H9 (cell line): ENCODE measurements around the gene GATA2. TPM values are rescaled to one million over a fixed set of nuclear protein-coding genes. Genes with fewer than 3 reads are reported as not detected.

Experiments
- DNase-seq: peaks from one replicate; pipeline ENCODE4 v3.0.0-alpha.2; 2017
- H2AFZ ChIP-seq: one replicate; pipeline ENCODE4 v1.6.1; 2013; ENCODE audit warnings: mild to moderate bottlenecking, low read length, control low read depth, moderate library complexity
- H2AK5ac ChIP-seq: 2 replicates; pipeline ENCODE4 v1.6.1; 2013; ENCODE audit warnings: low read length, control low read depth, mixed read lengths; ENCODE audit not compliant: insufficient read length
- H2BK120ac ChIP-seq: one replicate; pipeline ENCODE4 v1.6.1; 2013; ENCODE audit warnings: low read depth, mild to moderate bottlenecking, low read length, control low read depth, inconsistent platforms; ENCODE audit not compliant: poor library complexity, severe bottlenecking
- H2BK12ac ChIP-seq: 2 replicates; pipeline ENCODE4 v1.6.1; 2013; ENCODE audit warnings: low read length, control low read depth, mixed read lengths, low read depth; ENCODE audit not compliant: insufficient read length
- H2BK15ac ChIP-seq: 2 replicates; pipeline ENCODE4 v1.6.1; 2013; ENCODE audit warnings: low read depth, low read length, control low read depth
- H2BK20ac ChIP-seq: one replicate; pipeline ENCODE4 v1.6.1; 2013; ENCODE audit warnings: low read depth, mild to moderate bottlenecking, low read length, control low read depth, inconsistent platforms; ENCODE audit not compliant: poor library complexity, severe bottlenecking
- H2BK5ac ChIP-seq: 2 replicates; pipeline ENCODE4 v1.6.1; 2013; ENCODE audit warnings: low read length, control low read depth, mixed read lengths; ENCODE audit not compliant: insufficient read length
- H3K14ac ChIP-seq: 2 replicates; pipeline ENCODE4 v1.6.1; 2013; ENCODE audit warnings: low read length, control low read depth; ENCODE audit not compliant: insufficient read depth
- H3K18ac ChIP-seq: 2 replicates; pipeline ENCODE4 v1.6.1; 2013; ENCODE audit warnings: low read depth, mild to moderate bottlenecking, mixed read lengths, low read length, control low read depth; ENCODE audit not compliant: insufficient read length
- H3K23ac ChIP-seq: 2 replicates; pipeline ENCODE4 v1.6.1; 2013; ENCODE audit warnings: low read length, control low read depth, mixed read lengths, low read depth; ENCODE audit not compliant: insufficient read length
- H3K23me2 ChIP-seq: 2 replicates; pipeline ENCODE4 v1.6.1; 2013; ENCODE audit warnings: low read depth, mild to moderate bottlenecking, mixed read lengths, low read length, control low read depth; ENCODE audit not compliant: insufficient read length, poor library complexity, severe bottlenecking
- H3K27ac ChIP-seq: 2 replicates; pipeline ENCODE4 v1.5.1; 2013; ENCODE audit warnings: low read length, control low read depth, mixed read lengths, low read depth; ENCODE audit not compliant: insufficient read length
- H3K27me3 ChIP-seq: 2 replicates; pipeline ENCODE4 v1.6.1; 2013; ENCODE audit warnings: low read length, control low read depth, inconsistent platforms; ENCODE audit not compliant: insufficient read depth
- H3K4ac ChIP-seq: 2 replicates; pipeline ENCODE4 v1.6.1; 2013; ENCODE audit warnings: low read depth, mild to moderate bottlenecking, control low read depth, inconsistent platforms, low read length, moderate library complexity
- H3K4me1 ChIP-seq: 2 replicates; pipeline ENCODE4 v1.6.1; 2013; ENCODE audit warnings: low read length, control low read depth, inconsistent platforms; ENCODE audit not compliant: insufficient read depth
- H3K4me2 ChIP-seq: 2 replicates; pipeline ENCODE4 v1.6.1; 2013; ENCODE audit warnings: low read length, control low read depth, mixed read lengths; ENCODE audit not compliant: insufficient read length, insufficient read depth
- H3K56ac ChIP-seq: 2 replicates; pipeline ENCODE4 v1.6.1; 2013; ENCODE audit warnings: low read depth, mild to moderate bottlenecking, mixed read lengths, low read length, control low read depth; ENCODE audit not compliant: insufficient read length
- H3K79me1 ChIP-seq: 2 replicates; pipeline ENCODE4 v1.6.1; 2013; ENCODE audit warnings: low read depth, mild to moderate bottlenecking, moderate library complexity, low read length, control low read depth, inconsistent platforms; ENCODE audit not compliant: insufficient read depth, poor library complexity, severe bottlenecking
- H3K79me2 ChIP-seq: 2 replicates; pipeline ENCODE4 v1.6.1; 2013; ENCODE audit warnings: low read length, control low read depth, inconsistent platforms; ENCODE audit not compliant: insufficient read depth
- H3K9ac ChIP-seq: 2 replicates; pipeline ENCODE4 v1.6.1; 2013; ENCODE audit warnings: low read length, control low read depth, mixed read lengths; ENCODE audit not compliant: insufficient read length; ENCODE audit errors: extremely low read depth
- H3K9me3 ChIP-seq: one replicate; pipeline ENCODE4 v1.6.1; 2013; ENCODE audit warnings: low read depth, low read length, inconsistent platforms; ENCODE audit not compliant: control insufficient read depth
- H3T11ph ChIP-seq: one replicate; pipeline ENCODE4 v1.6.1; 2013; ENCODE audit warnings: mild to moderate bottlenecking, low read length, control low read depth, inconsistent platforms
- H4K20me1 ChIP-seq: one replicate; pipeline ENCODE4 v1.6.1; 2013; ENCODE audit not compliant: control insufficient read depth, insufficient read length, insufficient read depth
- H4K5ac ChIP-seq: 2 replicates; pipeline ENCODE4 v1.6.1; 2013; ENCODE audit warnings: low read depth, mild to moderate bottlenecking, mixed read lengths, low read length, control low read depth; ENCODE audit not compliant: insufficient read length
- H4K8ac ChIP-seq: replicated peaks from 2 replicates; pipeline ENCODE4 v1.6.1; 2013; ENCODE audit warnings: low read length, control low read depth, mixed read lengths, low read depth; ENCODE audit not compliant: insufficient read length
- H4K91ac ChIP-seq: 2 replicates; pipeline ENCODE4 v1.6.1; 2013; ENCODE audit warnings: low read depth, mild to moderate bottlenecking, moderate library complexity, mixed read lengths, low read length, control low read depth; ENCODE audit not compliant: insufficient read length
- H3K27ac Mint-ChIP-seq, 3 experiments: 2 replicates in 2 of 3; 3 replicates in 1 of 3; pipeline ENCODE4 v1.8.0; 2020 to 2021; ENCODE audit warnings: mixed read lengths in 3 of 3, mild to moderate bottlenecking in 1 of 3, moderate library complexity in 1 of 3
- H3K27me3 Mint-ChIP-seq: 2 replicates; pipeline ENCODE4 v1.8.0; 2021; ENCODE audit warnings: low read depth, mild to moderate bottlenecking, moderate library complexity, mixed read lengths
- H3K36me3 Mint-ChIP-seq, 3 experiments: 2 replicates in 2 of 3; 3 replicates in 1 of 3; pipeline ENCODE4 v1.8.0; 2020 to 2021; ENCODE audit warnings: low read depth in 3 of 3, mixed read lengths in 3 of 3; ENCODE audit not compliant: insufficient read depth in 1 of 3
- H3K4me1 Mint-ChIP-seq, 2 experiments: 2 replicates each; pipeline ENCODE4 v1.8.0; 2020; ENCODE audit warnings: mixed read lengths in 2 of 2
- H3K4me3 Mint-ChIP-seq, 2 experiments: 2 replicates in 1 of 2; 3 replicates in 1 of 2; pipeline ENCODE4 v1.8.0; 2020 to 2021; ENCODE audit warnings: mild to moderate bottlenecking in 2 of 2, mixed read lengths in 2 of 2, moderate library complexity in 1 of 2
- H3K9me3 Mint-ChIP-seq, 2 experiments: 2 replicates in 1 of 2; 3 replicates in 1 of 2; pipeline ENCODE4 v1.8.0; 2020; ENCODE audit warnings: mild to moderate bottlenecking in 2 of 2, mixed read lengths in 2 of 2, moderate library complexity in 1 of 2
- WGBS: extraction: QIAGEN DNeasy Blood & Tissue Kit; methylation state at CpG from one replicate; pipeline ENCODE4 v1.1.7; 2013; ENCODE audit warnings: missing lambda C conversion rate, low lambda C conversion rate, mixed read lengths; ENCODE audit not compliant: insufficient read length; ENCODE audit errors: extremely low coverage; 5-methylcytosine and 5-hydroxymethylcytosine counted together
- total RNA-seq: library from RNA; stranded (reverse); gene quantifications from 2 replicates; pipeline ENCODE4 v1.2.1, GENCODE V29; 2021
- TF ChIP-seq, protein P1 (sequence below): fragments of 200-600 bp; sonication (generic); conservative IDR thresholded peaks from 3 replicates; pipeline ENCODE4 v1.8.0; 2021; ENCODE audit warnings: antibody characterized with exemption, mild to moderate bottlenecking

GATA2 gene
- total RNA-seq, 1 experiment from 2014 or later: 1.9 TPM

DNA sequence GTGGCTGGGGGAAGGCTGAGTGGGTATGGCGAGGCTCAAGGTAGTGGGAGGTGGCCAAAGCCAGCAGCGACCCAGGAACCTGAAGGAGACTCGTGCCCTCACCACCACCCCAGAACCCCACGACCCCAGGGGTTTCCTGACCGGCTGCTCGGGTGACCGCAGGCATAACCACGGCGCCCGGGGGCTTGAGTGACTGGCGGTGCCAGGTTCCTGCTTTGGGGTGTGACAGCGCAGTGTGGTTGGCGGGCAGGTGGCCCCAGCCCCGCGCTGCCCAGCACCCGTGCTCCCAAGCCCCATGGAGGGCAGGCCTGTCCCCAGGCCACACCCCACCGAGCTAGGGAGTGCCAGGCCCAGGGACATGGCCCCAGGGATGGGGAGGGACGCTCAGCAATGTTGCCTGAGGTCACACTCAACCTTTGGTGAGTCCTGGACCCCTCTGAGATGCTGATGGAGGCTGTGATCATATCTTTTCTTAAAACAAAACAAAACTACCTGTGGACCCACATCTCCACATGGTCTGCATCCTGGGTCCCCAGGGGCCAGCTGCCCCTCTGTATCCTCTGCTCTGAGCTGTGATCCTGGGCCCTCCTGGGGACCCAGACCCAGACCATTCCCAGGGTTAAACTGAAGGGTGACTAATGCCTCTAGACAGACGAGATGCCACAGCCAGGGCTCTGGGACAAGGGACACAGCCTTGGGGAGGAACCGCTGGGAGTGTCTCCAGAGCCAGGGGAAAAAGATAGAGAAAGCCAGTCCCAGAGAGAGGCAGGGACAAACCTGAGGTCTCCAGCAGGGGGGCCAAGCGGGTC is 39.3 kb downstream of the GATA2 start:
- Histone ChIP-seq H3K27ac (no peak overlapping the region), H2AFZ (no peak overlapping the region), H2BK15ac (no peak overlapping the region), H3K79me2 (no peaks in the 10 kb centered on the region), H3K4me2 (no peak overlapping the region), H3K4me1 (no peaks in the 10 kb centered on the region), H4K8ac (no peak overlapping the region), H3K9ac (no peak overlapping the region), H3K14ac (no peak overlapping the region; the same call in 1 of the 2 replicates), H3K27me3 (no peaks in the 10 kb centered on the region; the same call in 1 of the 2 replicates), H2BK12ac (no peak overlapping the region), H2BK20ac (no peak overlapping the region), H3K9me3 (no peaks in the 10 kb centered on the region), H3K4ac (no peak overlapping the region), H4K20me1 (no peaks in the 10 kb centered on the region), H2BK120ac (no peak overlapping the region), H4K5ac (no peak overlapping the region), H4K91ac (no peak overlapping the region), H3K23ac (no peak overlapping the region), H2AK5ac (no peak overlapping the region), H3K56ac (no peak overlapping the region), H3T11ph (no peak overlapping the region), H3K18ac (no peak overlapping the region), H3K79me1 (no peaks in the 10 kb centered on the region), H2BK5ac (no peak overlapping the region), H3K23me2 (no peaks in the 10 kb centered on the region)
- H3K4me3 Mint-ChIP-seq: no peak overlapping the region
- peaks cover under 1 to 6% of the 10 kb centered on the region in 2 experiments; a peak in 3 of 4 replicates for H3K4me1 Mint-ChIP-seq
- DNase-seq: no peak
- no CpG with 5 or more reads among the region's 21 CpGs for WGBS
- TF ChIP-seq, protein P1, sequence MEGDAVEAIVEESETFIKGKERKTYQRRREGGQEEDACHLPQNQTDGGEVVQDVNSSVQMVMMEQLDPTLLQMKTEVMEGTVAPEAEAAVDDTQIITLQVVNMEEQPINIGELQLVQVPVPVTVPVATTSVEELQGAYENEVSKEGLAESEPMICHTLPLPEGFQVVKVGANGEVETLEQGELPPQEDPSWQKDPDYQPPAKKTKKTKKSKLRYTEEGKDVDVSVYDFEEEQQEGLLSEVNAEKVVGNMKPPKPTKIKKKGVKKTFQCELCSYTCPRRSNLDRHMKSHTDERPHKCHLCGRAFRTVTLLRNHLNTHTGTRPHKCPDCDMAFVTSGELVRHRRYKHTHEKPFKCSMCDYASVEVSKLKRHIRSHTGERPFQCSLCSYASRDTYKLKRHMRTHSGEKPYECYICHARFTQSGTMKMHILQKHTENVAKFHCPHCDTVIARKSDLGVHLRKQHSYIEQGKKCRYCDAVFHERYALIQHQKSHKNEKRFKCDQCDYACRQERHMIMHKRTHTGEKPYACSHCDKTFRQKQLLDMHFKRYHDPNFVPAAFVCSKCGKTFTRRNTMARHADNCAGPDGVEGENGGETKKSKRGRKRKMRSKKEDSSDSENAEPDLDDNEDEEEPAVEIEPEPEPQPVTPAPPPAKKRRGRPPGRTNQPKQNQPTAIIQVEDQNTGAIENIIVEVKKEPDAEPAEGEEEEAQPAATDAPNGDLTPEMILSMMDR: no peak
- peaks cover 83% of the 10 kb centered on the region for H3K27me3 Mint-ChIP-seq
- peak overlapping the region in 1 of 3 experiments; percentile 75; a peak in 1 of 7 replicates for H3K27ac Mint-ChIP-seq
- no peaks in the 10 kb centered on the region for H3K36me3 Mint-ChIP-seq
- peaks cover 0 to 2% of the 10 kb centered on the region in 2 experiments; a peak in 1 of 5 replicates for H3K9me3 Mint-ChIP-seq
